Keratinocyte (primary cell): ENCODE measurements around the gene HMGB3.

Experiments
- EZH2 ChIP-seq: IDR thresholded peaks from one replicate; pipeline ENCODE4 v1.6.1; 2012; ENCODE audit warnings: inconsistent platforms, mild to moderate bottlenecking, low read length, moderate library complexity
- TF ChIP-seq, protein P1 (sequence below), 3 experiments: IDR thresholded peaks in 1 of 3; conservative IDR thresholded peaks in 1 of 3; optimal IDR thresholded peaks in 1 of 3; 2 replicates in 2 of 3; 3 replicates in 1 of 3; pipeline versions ENCODE3 to v1.5.1; 2011; ENCODE audit warnings: low read length in 3 of 3, mild to moderate bottlenecking in 3 of 3, moderate library complexity in 2 of 3, control low read depth in 1 of 3, inconsistent platforms in 1 of 3; ENCODE audit not compliant: insufficient read depth in 2 of 3; ENCODE audit errors: extremely low read depth in 1 of 3

DNA sequence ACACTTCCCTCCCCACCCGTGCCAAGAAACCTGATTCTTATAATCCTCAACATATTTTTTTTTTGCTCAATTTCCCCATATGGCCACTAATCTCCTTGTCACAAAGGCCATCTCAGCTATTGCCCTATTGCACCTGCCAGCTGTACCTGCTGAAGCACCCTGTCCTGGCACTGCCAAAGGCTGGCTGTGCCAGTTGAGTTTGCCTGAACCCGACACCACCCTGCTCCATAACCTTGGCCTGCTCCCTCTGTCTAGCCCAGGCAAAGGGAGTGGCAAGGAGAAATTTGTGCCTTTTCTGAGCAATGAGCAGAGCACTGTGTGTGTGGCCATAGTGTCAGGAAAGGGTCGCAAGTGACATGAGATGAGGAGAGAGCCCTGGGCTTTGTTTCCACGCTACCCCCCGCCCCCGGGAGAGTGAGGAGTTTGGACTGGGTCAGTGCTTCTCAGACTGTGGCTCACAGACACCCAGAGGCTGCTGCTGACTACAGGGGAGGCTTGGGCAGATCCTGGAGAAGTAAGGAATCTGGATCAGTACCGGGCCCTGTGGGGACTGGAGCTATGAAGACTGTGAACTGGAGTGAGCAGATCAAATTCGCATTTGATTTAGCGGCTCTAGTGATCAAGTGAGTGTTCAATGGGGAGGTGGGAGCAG lies 42.2 kb upstream of the HMGB3 start:
- TF ChIP-seq, protein P1, sequence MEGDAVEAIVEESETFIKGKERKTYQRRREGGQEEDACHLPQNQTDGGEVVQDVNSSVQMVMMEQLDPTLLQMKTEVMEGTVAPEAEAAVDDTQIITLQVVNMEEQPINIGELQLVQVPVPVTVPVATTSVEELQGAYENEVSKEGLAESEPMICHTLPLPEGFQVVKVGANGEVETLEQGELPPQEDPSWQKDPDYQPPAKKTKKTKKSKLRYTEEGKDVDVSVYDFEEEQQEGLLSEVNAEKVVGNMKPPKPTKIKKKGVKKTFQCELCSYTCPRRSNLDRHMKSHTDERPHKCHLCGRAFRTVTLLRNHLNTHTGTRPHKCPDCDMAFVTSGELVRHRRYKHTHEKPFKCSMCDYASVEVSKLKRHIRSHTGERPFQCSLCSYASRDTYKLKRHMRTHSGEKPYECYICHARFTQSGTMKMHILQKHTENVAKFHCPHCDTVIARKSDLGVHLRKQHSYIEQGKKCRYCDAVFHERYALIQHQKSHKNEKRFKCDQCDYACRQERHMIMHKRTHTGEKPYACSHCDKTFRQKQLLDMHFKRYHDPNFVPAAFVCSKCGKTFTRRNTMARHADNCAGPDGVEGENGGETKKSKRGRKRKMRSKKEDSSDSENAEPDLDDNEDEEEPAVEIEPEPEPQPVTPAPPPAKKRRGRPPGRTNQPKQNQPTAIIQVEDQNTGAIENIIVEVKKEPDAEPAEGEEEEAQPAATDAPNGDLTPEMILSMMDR (optimal IDR thresholded peaks at IDR 0.05 in 1 of 3, IDR thresholded peaks at IDR 0.05 in 1 of 3, conservative IDR thresholded peaks at IDR 0.05 in 1 of 3; ENCODE audit: extremely low read depth in 1 of 3, insufficient read depth in 2 of 3, low read length in 3 of 3) = no peak
- TF ChIP-seq EZH2 = no peak
